ENCODE data around the gene PCSK7. TPM values are rescaled to one million over a fixed set of nuclear protein-coding genes. Genes with fewer than 3 reads are reported as not detected.

The PCSK7 gene
- total and polyA plus RNA-seq, 10 of the 15 experiments (the other 5 are each of a cell fraction or from before 2014, with no cell fraction given) = 5.5 to 81.5 (median 51.6) TPM

DNA sequence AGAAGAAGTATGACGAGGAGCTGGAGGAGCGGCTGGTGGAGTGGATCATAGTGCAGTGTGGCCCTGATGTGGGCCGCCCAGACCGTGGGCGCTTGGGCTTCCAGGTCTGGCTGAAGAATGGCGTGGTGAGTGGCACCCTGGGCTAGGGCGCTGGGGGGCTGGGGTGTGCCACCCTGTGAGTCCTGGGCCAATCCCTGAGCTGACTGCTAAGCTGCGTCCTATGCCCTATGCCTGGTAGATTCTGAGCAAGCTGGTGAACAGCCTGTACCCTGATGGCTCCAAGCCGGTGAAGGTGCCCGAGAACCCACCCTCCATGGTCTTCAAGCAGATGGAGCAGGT is 28.8 kb downstream of the PCSK7 start:
- H3K4me3 ChIP-seq = no peak overlapping the region
- H4K20me1 ChIP-seq (ENCODE audit: control insufficient read depth, insufficient read depth) = no peaks in the 10 kb centered on the region
- H3K36me3 ChIP-seq (ENCODE audit: control insufficient read depth in 2 of 2, insufficient read depth in 2 of 2, low read length in 1 of 2) = peaks cover 0 to 4% of the 10 kb centered on the region in 2 experiments; a peak in 3 of 4 replicates
- WGBS (ENCODE audit: insufficient coverage, insufficient replicate concordance, low lambda C conversion rate, missing lambda C conversion rate) = 87% methylated on average over 10 of the region's 10 CpGs
- H3K4me1 ChIP-seq (ENCODE audit: control insufficient read depth, insufficient read depth, low read length) = no peaks in the 10 kb centered on the region
- BruUV-seq (replicated peaks) = no TSS peak
- in situ Hi-C loops (cut with MboI) = no loop called here
- ChIA-PET SMC1A (ENCODE audit: uncharacterized antibody, unreplicated experiment) (interaction anchor here (0.7 kb wide), 1 partner anchor 8 kb away, joined by 4 read pairs; no protein-coding TSS in a partner anchor), POLR2A (no interaction called here), RAD21 (ENCODE audit: unreplicated experiment) (interaction anchor here (1.7 kb wide), 1 partner anchor 23 kb away, joined by 8 read pairs; no protein-coding TSS in a partner anchor), CTCF (interaction anchor here (2.6 to 3.2 kb wide), 2 partner anchors 22 to 24 kb away, joined by 9 to 16 read pairs; no protein-coding TSS in a partner anchor)
- TF ChIP-seq ZNF384 (IDR thresholded peaks at IDR 0.05; ENCODE audit: borderline replicate concordance, low read depth, low read length) (no peak), YY1 (IDR thresholded peaks at IDR 0.05; ENCODE audit: low read depth, low read length) (no peak), ZSCAN29 (IDR thresholded peaks at IDR 0.05) (no peak), IKZF2 (IDR thresholded peaks at IDR 0.05) (no peak), TCF3 (IDR thresholded peaks at IDR 0.05; ENCODE audit: borderline replicate concordance, insufficient read depth, low read depth, low read length) (no peak), CBX5 (IDR thresholded peaks at IDR 0.05; ENCODE audit: low read depth) (no peak), NFIC (IDR thresholded peaks at IDR 0.05; ENCODE audit: low read depth, low read length) (no peak), EZH2 (IDR thresholded peaks at IDR 0.05; ENCODE audit: borderline replicate concordance, control insufficient read depth, low read depth, low read length) (no peak), BRCA1 (IDR thresholded peaks at IDR 0.05; ENCODE audit: low read depth, low read length) (no peak)
- TF ChIP-seq, protein P1, sequence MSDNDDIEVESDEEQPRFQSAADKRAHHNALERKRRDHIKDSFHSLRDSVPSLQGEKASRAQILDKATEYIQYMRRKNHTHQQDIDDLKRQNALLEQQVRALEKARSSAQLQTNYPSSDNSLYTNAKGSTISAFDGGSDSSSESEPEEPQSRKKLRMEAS (IDR thresholded peaks at IDR 0.05; ENCODE audit: low read depth, low read length) = no peak
- TF ChIP-seq, protein P2, sequence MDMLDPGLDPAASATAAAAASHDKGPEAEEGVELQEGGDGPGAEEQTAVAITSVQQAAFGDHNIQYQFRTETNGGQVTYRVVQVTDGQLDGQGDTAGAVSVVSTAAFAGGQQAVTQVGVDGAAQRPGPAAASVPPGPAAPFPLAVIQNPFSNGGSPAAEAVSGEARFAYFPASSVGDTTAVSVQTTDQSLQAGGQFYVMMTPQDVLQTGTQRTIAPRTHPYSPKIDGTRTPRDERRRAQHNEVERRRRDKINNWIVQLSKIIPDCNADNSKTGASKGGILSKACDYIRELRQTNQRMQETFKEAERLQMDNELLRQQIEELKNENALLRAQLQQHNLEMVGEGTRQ (IDR thresholded peaks at IDR 0.05; ENCODE audit: borderline replicate concordance, low read depth, low read length) = no peak
- no peak overlapping the region for H2AFZ ChIP-seq (ENCODE audit: control insufficient read depth, low read depth, low read length)
- ATAC-seq = no peak
- no peaks in the 10 kb centered on the region for H3K27me3 ChIP-seq (replicated peaks in 1 of 2; ENCODE audit: control insufficient read depth in 2 of 2, insufficient read depth in 2 of 2, low read length in 1 of 2)
- H3K79me2 ChIP-seq (ENCODE audit: control insufficient read depth, insufficient read depth, low read length) = no peaks in the 10 kb centered on the region
- no peak for DNase-seq (ENCODE audit: low read depth, low spot score)
- no peak overlapping the region for H3K27ac ChIP-seq (ENCODE audit: control insufficient read depth, insufficient read depth)
- no peak overlapping the region for H3K4me2 ChIP-seq (ENCODE audit: control insufficient read depth, insufficient read depth)
- no peak for FAIRE-seq
- intact Hi-C loops (cut with micrococcal nuclease; ENCODE audit: unreplicated experiment) = no loop called here
- H3K9ac ChIP-seq (ENCODE audit: control insufficient read depth, insufficient read depth, low read length) = no peak overlapping the region
- no peaks in the 10 kb centered on the region for H3K9me3 ChIP-seq (replicated peaks; ENCODE audit: control insufficient read depth, insufficient read depth, low read length)

All from GM12878 (cell line).